DMS53 treated with DMSO at 0.1 percent for 48 hours (cell line): ENCODE results near the gene TBC1D1.

Experiments used
- DNase-seq: peaks from one replicate; lab custom pipeline; 2025; ENCODE audit not compliant: unreplicated experiment; lab: John Stamatoyannopoulos, UW

The TBC1D1 gene

DNA sequence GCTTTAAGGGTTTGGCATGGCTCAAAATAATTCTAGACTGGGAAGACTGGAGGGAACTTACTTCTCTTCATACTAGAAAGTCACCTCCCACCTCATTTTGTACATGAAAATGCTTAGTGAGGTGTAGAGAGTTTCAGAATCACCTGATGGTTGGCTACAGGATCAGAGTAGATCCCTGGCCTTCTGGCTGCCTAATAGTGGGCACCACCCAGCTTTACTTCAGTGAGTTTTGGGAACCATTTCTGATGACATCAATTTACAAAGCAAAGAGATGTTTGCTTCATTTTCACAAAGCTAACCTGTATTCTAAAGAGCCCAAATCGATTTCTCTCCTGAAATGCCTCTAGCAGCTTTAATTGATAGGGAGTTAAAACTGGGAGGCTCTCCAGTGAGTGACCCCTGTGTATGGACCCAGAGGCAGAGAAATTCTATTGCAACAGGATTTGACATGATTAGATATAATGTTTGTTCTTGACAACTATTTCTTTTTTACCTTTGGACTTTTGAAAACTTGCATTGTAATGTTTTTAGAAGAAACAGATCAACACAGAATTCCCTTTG is 249.8 kb downstream of the TBC1D1 start:
- DNase-seq = no peak

- no peak for DNase-seq
These were observed 251.1 kb downstream of the TBC1D1 start for GRCh38 chr4:38141808-38142500.

DNA sequence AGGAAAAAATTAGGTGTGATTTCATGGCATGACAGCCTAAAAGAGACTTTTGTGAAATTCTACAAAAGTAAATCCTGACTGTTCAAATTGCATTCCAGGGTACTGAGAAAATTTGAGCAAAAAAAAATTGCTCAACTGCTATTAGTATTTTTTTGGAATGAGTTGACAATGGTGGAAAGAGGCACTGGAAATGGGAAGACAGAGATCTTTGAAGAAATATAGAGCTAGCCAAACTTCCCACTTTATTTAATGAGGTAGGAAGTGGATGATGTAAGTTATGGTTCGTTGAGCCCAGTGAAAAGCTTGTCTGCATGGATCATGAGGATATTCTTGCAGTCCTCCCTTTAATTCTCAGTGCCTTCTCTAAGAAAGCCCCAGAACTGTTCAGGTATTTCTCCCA is 253.1 kb downstream of the TBC1D1 start:
- no peak for DNase-seq

DNA sequence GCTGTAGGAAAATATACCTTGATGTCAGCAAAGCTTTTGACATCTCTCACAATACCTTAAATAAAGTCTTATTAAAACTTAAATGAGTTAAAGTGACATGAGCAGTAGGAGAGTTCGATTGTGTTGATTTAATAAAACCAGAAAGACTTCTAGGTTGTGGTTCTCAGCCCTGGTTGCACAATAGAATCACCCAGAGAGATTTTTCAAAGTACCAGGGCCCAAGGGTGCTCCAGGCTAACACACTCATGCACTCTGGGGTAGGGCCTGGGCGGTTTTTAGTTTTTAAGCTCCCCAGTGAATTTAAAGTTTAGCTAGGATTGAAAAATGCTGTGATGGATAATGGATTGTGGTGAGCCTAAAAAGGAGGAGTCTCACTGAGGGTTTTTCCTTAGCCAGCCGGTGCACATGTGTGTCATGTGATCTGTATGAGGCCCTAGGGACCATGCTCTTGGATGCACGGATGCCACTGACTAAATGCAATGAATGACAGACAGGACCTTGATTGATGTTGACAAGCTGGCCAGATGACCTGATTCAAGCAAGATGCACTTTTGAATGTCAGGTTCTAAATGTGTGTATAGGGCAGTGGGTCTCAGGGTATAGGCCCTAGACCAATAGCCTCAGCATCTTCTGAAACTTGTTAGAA is 254.3 kb downstream of the TBC1D1 start:
- DNase-seq = no peak

DNA sequence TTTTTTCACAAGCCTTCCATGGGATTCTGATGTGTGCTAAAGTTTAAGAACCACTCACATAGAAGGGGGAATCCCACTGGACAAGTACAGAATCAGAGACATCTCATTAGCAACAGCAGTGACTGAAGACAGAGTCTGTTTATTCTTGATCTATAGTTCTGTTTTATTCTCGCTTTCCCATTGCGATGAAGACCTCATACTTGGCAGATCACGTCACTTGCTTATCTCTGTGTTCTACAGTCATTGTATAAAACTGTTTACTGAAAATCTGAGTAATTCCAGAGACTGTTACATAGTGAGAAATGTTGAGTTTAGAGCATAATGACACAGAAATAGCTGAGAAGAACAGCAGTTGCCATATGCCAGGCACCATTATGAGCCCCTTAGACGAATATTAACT is 254.9 kb downstream of the TBC1D1 start:
- DNase-seq = no peak

GRCh38 chr4:38146383-38146782 is 255.5 kb downstream of the TBC1D1 start:
- DNase-seq = no peak

DNA sequence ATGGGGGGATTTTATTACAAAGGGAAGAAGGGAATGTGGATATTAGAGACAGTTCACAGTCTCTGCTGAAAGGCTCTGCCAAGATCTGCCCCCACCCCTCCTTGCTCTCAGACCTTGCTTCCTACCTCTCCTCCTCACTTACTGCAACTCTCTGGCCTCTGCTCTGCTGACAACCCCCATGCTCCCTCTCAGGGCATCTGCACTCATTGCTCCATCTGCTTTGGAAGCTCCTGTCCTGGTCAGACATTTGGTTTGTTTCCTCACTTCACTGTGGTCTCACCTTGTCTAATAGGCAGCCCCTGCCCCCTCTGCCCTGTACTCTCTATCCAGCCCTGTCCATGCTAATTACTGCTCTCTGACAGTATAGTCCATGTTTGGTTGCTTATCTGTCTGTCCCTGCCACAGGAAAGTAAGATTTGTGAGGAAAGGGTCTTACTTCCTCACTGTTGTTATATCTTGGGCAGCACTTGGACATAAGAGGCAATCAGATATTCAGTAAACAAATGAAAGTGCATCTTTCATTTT is 258.6 kb downstream of the TBC1D1 start:
- DNase-seq = no peak

DNA sequence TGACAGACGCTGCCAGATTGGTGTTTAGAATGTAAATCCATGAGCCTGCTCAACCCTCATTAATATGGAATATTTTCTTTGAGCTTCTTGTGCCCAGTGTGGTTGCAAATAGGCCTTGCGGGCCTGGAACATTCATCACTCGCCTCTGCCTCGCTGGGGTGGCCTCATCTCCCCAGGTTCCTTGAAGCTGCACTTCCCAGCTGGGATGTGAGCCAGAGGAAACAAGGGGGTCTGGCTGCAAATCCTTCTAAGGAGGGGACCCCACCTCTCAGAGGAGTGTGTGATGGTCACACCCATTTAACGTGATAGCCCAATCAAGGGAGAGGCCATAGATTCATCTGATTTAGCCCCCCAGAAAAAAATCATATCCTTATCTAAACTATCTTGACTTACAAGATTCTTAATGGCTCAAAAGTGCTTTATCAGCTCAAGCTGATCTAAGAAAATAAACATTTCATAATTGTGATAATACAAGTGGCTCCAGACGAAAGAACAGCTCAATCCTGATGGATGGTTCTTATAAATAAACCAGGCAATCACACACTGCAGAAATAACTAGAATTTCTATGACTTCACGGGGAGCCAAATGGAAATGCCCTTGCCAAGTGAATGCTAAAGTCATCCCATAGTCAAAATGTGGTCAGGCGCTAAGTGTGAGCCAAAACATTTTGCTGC is 259.2 kb downstream of the TBC1D1 start:
- DNase-seq = no peak

DNA sequence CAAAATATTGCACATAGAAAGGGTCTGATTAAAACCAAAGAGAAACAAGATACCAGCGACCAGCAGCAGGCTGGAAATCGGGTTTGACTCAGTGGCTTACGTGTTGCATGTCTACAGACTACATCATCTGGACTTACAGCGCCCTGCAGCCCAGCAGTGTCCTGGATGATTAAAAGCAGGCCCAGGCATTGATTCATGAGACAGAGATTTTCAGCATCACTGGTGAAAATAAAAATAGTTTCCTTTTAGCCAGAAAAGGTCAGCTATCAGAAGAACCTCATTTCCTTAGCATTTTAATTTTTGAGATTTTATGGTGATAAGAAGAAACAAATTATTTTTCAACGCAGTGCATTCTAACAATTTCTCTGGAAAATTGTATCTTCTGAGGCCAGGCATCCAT is 259.9 kb downstream of the TBC1D1 start:
- no peak for DNase-seq

GRCh38 chr4:38151873-38152272 is 261.0 kb downstream of the TBC1D1 start:
- no peak for DNase-seq

GRCh38 chr4:38152305-38152704 is 261.4 kb downstream of the TBC1D1 start:
- DNase-seq = no peak

DNA sequence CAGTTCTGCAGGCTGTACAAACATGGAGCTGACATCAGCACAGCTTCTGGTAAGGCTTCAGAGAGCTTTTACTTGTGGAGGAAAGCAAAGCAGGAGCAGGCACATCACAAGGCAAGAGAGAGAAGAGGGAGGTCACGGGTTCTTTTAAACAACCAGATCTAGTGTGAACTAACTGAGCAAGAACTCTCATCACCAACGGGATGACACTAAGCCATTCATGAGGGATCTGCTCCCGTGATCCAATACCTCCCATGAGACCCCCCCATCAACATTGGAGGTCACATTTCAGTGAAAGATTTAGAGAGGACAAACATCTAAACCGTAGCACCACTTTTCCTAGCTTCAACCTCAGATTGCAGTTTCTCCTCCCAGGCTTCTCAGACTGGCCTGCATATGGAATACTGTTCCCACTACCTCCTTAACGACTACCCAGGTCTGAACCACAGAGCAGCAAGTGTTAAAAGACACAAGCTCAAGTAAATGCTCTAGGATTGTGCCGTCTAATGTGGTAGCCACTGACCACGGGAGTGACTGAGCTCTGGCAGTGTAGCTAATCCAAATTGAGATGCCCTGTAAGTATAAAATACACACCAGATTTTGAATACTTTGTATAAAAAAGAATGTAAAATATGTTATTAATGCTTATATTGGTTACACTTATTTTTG is 262.0 kb downstream of the TBC1D1 start:
- no peak for DNase-seq

DNA sequence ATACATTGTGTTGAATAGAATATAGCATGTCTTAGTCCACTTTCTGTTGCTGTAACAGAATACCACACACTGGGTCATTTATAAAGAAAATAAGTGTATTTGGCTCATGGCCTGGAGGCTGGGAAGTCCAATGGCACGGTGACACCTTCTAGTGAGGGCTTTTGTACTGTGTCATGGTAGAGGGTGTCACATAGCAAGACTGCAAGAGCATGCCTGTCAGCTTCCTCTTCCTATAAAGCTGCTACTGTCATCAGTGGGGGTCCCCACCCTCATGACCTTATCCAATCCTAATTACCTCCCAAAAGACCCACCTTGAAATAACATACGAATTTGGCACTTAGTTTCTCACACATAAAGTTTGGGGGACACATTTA is 262.5 kb downstream of the TBC1D1 start:
- DNase-seq = no peak

GRCh38 chr4:38154252-38154651 is 263.4 kb downstream of the TBC1D1 start:
- no peak for DNase-seq

GRCh38 chr4:38154681-38155588 is 264.1 kb downstream of the TBC1D1 start:
- no peak for DNase-seq

DNA sequence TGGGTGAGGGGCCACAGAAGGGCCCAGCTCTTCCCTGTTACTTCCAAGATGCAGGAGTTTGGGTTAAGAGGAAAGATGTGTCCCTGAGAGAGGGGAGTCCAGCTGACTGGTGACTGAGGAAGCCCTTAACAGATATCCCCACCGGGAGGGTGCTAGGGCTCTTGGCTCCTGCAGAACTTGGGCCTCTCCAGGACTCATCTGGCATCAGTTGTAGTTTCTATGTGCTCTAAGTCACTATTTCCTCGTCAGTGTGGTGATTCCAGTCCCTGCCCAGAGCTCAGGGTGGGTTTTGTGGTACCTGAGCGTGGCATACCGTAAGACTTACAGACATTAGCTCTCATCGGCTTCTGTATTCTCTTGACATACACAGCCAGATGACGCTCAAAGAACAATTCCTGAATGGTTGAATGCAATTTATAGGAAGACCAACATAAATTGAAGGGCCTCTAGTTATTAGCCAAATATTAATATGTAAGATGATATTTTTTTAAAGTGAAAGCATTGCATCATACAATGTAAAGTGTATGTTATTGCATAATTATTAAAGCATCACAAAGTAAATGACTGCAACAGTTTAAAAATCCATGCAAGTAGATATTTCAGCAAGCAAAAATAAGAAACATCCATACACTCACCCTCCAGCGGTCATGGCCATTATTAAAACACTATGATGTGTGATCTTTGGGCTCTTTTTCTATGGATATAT is 264.9 kb downstream of the TBC1D1 start:
- no peak for DNase-seq

DNA sequence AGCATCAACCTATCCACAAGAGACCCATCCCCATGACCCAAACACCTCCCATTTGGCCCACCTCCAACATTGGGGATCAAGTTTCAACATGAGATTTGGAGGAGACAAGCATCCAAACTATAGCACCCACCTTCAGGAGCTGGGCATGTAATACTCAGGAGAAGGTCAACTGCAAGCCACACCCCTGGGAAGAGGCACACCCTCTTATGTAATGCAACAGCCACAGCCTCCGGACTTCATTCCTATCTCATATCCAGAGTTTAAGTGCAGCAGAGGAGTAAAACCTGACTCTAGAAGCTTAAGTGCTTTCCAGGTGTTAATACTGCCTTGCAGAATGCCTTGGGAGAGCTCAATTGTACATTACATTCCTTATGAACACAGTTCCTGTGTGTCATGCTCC is 266.7 kb downstream of the TBC1D1 start:
- DNase-seq = no peak

GRCh38 chr4:38160487-38161207 is 269.8 kb downstream of the TBC1D1 start:
- DNase-seq = peak; percentile 99
